MM.1S (cell line): ENCODE results near the gene TMEM232.

Experiments
- EZH2 ChIP-seq: fragments of 300-600 bp; sonication (generic); optimal IDR thresholded peaks from 2 replicates; pipeline ENCODE3; 2017; ENCODE audit warnings: low read depth, mild to moderate bottlenecking, antibody characterized with exemption, low read length, mixed read lengths
- TF ChIP-seq, protein P1 (sequence below): fragments of 300-600 bp; sonication (generic); IDR thresholded peaks from 2 replicates; pipeline ENCODE4 v1.5.1; 2016; ENCODE audit warnings: antibody characterized with exemption, low read length, mixed read lengths

DNA sequence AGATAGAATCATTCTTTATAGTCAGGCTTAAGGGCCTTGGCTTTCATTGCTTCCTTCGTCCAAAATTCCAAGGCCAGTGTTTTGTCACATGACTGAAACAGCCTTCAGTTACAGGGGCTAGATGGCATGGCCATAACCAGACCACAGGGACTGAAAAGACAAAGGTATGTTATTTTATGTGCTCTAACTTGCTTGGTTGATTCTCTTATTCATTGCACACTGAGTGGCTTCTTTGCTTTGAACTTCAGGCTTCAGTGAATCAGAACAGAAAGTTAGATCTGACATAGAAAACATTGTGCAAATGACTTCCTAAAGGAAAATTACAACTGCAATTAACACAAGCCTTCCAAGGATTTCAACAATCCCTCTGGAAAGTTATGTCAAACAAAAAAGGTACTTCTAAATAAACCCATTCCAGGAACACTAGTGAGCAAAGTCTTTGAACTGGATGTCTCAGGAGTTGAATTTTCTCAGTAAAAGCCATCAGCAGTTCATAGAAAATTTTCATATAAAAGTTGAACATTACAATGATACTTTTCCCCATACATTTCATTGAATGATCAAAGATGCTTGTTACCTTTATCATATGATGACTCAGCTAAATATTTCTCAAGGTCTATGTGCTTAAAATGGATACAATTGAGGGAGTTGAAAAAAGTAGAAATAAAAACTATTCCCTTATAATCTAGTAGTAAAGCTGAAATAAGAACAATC is 355.3 kb downstream of the TMEM232 start:
- TF ChIP-seq, protein P1, sequence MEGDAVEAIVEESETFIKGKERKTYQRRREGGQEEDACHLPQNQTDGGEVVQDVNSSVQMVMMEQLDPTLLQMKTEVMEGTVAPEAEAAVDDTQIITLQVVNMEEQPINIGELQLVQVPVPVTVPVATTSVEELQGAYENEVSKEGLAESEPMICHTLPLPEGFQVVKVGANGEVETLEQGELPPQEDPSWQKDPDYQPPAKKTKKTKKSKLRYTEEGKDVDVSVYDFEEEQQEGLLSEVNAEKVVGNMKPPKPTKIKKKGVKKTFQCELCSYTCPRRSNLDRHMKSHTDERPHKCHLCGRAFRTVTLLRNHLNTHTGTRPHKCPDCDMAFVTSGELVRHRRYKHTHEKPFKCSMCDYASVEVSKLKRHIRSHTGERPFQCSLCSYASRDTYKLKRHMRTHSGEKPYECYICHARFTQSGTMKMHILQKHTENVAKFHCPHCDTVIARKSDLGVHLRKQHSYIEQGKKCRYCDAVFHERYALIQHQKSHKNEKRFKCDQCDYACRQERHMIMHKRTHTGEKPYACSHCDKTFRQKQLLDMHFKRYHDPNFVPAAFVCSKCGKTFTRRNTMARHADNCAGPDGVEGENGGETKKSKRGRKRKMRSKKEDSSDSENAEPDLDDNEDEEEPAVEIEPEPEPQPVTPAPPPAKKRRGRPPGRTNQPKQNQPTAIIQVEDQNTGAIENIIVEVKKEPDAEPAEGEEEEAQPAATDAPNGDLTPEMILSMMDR: no peak
- TF ChIP-seq EZH2: no peak
